Fibroblast of lung (primary cell): Measurements from ENCODE around the gene ZNF396. TPM values are rescaled to one million over a fixed set of nuclear protein-coding genes. Genes with fewer than 3 reads are reported as not detected.

Experiments
- DNase-seq, 2 donors: peaks; one replicate each; pipeline versions ENCODE4 v3.0.0 to v3.0.0-alpha.2; 2010; ENCODE audit warnings: low read depth in 2 of 2
- H2AFZ ChIP-seq: 2 replicates; pipeline ENCODE4 v1.5.1; 2012; ENCODE audit warnings: low read length, control low read depth, inconsistent platforms
- H3K27ac ChIP-seq: 2 replicates; pipeline ENCODE4 v1.5.1; 2011; ENCODE audit warnings: low read length, control low read depth; ENCODE audit not compliant: insufficient read depth
- H3K27me3 ChIP-seq: 2 replicates; pipeline ENCODE4 v1.5.1; 2011; ENCODE audit warnings: mild to moderate bottlenecking, low read length; ENCODE audit not compliant: control insufficient read depth, insufficient read depth
- H3K36me3 ChIP-seq: 2 replicates; pipeline ENCODE4 v1.5.1; 2011; ENCODE audit warnings: low read length; ENCODE audit not compliant: control insufficient read depth, insufficient read depth
- H3K4me1 ChIP-seq: 2 replicates; pipeline ENCODE4 v1.5.1; 2011; ENCODE audit warnings: low read length; ENCODE audit not compliant: control insufficient read depth, insufficient read depth; ENCODE audit errors: extremely low read depth
- H3K4me2 ChIP-seq: 2 replicates; pipeline ENCODE4 v1.5.1; 2011; ENCODE audit warnings: low read length, control low read depth; ENCODE audit not compliant: insufficient read depth; ENCODE audit errors: extremely low read depth
- H3K4me3 ChIP-seq, 4 experiments: fragments of 200-600 bp in 1 of 4; sonication (generic) in 1 of 4; replicated peaks in 1 of 4; 2 replicates each; pipeline ENCODE4 v1.5.1; 2011 to 2016; ENCODE audit warnings: low read length in 4 of 4, low read depth in 3 of 4, mild to moderate bottlenecking in 3 of 4, control low read depth in 2 of 4, inconsistent platforms in 1 of 4, mixed read lengths in 1 of 4; ENCODE audit not compliant: insufficient read depth in 1 of 4; ENCODE audit errors: control extremely low read depth in 1 of 4
- H3K79me2 ChIP-seq: 2 replicates; pipeline ENCODE4 v1.5.1; 2012; ENCODE audit warnings: mild to moderate bottlenecking, low read length, inconsistent platforms; ENCODE audit not compliant: control insufficient read depth, insufficient read depth
- H3K9ac ChIP-seq: 2 replicates; pipeline ENCODE4 v1.5.1; 2011; ENCODE audit warnings: mild to moderate bottlenecking, low read length, control low read depth; ENCODE audit not compliant: insufficient read depth
- H3K9me3 ChIP-seq: 2 replicates; pipeline ENCODE4 v1.5.1; 2012; ENCODE audit warnings: low read depth, low read length; ENCODE audit not compliant: control insufficient read depth, insufficient read depth
- H4K20me1 ChIP-seq: 2 replicates; pipeline ENCODE4 v1.5.1; 2011; ENCODE audit warnings: low read length; ENCODE audit not compliant: control insufficient read depth, insufficient read depth; ENCODE audit errors: extremely low read depth
- EZH2 ChIP-seq: IDR thresholded peaks from 2 replicates; pipeline ENCODE4 v1.5.1; 2012; ENCODE audit warnings: low read length, control low read depth, mild to moderate bottlenecking; ENCODE audit errors: missing control alignments
- polyA plus RNA-seq, 2 donors: library from polyadenylated mRNA; depleted of rRNA in 1 of 2; stranded (reverse) in 1 of 2; unstranded in 1 of 2; fragments of >200 nt; gene quantifications; 2 replicates each; pipeline ENCODE4 v1.2.1, GENCODE V29; 2011 to 2012; ENCODE audit warnings: missing spikeins in 1 of 2
- total RNA-seq: library from RNA; depleted of rRNA; stranded (reverse); fragments of >200 nt; gene quantifications from 2 replicates; pipeline ENCODE4 v1.2.1, GENCODE V29; 2014
- TF ChIP-seq, protein P1 (sequence below), 2 donors: IDR thresholded peaks in 1 of 2; conservative IDR thresholded peaks in 1 of 2; 1 replicate in 1 of 2; 2 replicates in 1 of 2; pipeline ENCODE4 v1.5.1; 2011 to 2012; ENCODE audit warnings: low read length in 2 of 2, control low read depth in 1 of 2, inconsistent platforms in 1 of 2, low read depth in 1 of 2, mild to moderate bottlenecking in 1 of 2

ZNF396 gene
- total and polyA plus RNA-seq, 2 donors (not counting 1 experiment from before 2014, with no cell fraction given), result 1.7 to 5.0 TPM

DNA sequence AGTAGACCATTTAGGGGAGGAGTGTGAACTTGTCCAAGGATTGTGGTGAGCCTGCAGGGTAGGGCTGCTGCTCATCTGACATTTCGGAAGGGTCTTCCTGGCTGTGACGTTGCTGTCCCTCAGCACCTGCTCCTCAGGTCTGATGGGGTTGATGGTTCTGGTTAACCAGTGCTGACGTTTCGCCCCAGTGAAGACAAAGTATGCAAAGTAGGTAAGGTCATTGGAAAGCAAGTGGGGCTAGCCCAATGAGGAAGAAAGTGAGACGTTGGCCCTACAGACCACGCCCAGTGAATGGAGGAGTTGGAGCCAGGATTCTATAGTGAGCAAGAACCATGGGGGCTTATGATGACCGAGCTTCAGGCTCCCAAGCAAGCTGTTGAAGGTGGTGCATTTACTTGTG, 33.4 kb upstream of the ZNF396 start:
- no peak overlapping the region for H3K4me3 ChIP-seq
- no peak overlapping the region for H3K27ac ChIP-seq
- H4K20me1 ChIP-seq, result no peaks in the 10 kb centered on the region
- peaks cover 2% of the 10 kb centered on the region for H3K27me3 ChIP-seq
- no peak overlapping the region for H3K4me2 ChIP-seq
- DNase-seq, result no peak
- no peaks in the 10 kb centered on the region for H3K36me3 ChIP-seq
- TF ChIP-seq, protein P1, sequence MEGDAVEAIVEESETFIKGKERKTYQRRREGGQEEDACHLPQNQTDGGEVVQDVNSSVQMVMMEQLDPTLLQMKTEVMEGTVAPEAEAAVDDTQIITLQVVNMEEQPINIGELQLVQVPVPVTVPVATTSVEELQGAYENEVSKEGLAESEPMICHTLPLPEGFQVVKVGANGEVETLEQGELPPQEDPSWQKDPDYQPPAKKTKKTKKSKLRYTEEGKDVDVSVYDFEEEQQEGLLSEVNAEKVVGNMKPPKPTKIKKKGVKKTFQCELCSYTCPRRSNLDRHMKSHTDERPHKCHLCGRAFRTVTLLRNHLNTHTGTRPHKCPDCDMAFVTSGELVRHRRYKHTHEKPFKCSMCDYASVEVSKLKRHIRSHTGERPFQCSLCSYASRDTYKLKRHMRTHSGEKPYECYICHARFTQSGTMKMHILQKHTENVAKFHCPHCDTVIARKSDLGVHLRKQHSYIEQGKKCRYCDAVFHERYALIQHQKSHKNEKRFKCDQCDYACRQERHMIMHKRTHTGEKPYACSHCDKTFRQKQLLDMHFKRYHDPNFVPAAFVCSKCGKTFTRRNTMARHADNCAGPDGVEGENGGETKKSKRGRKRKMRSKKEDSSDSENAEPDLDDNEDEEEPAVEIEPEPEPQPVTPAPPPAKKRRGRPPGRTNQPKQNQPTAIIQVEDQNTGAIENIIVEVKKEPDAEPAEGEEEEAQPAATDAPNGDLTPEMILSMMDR (conservative IDR thresholded peaks at IDR 0.05 in 1 of 2, IDR thresholded peaks at IDR 0.05 in 1 of 2; ENCODE audit: low read depth in 1 of 2, low read length in 2 of 2), result no peak
- TF ChIP-seq EZH2, result no peak
- no peak overlapping the region for H3K9ac ChIP-seq
- no peaks in the 10 kb centered on the region for H3K79me2 ChIP-seq
- no peak overlapping the region for H2AFZ ChIP-seq
- no peaks in the 10 kb centered on the region for H3K4me1 ChIP-seq
- H3K9me3 ChIP-seq, result no peaks in the 10 kb centered on the region

DNA sequence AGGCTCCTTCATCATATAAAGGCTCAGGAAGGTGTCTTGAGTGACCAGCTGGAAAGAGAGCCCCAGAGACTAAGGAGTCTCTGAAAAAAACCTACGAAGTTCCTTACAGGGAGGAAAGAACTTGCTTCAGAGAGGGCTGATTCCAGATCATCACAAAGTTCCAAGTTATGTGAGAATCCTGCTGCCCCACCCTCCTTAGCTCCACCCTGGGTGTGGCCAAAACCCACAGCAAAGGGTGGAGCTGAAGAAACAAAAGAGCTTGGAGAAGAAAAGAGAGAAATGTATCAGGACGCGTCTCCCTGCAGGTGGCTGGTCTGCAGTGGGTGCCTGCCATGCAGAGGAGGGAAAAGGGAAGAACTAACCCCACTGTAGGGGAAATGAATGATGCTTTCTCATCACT, 32.8 kb upstream of the ZNF396 start:
- no peak for DNase-seq
- Histone ChIP-seq H4K20me1 (no peaks in the 10 kb centered on the region), H3K79me2 (no peaks in the 10 kb centered on the region), H3K36me3 (no peaks in the 10 kb centered on the region), H3K4me2 (no peak overlapping the region), H3K9ac (no peak overlapping the region), H3K4me1 (no peaks in the 10 kb centered on the region), H3K9me3 (no peaks in the 10 kb centered on the region), H3K4me3 (no peak overlapping the region), H3K27ac (no peak overlapping the region), H2AFZ (no peak overlapping the region), H3K27me3 (peaks cover 2% of the 10 kb centered on the region)
- TF ChIP-seq, protein P1 (conservative IDR thresholded peaks at IDR 0.05 in 1 of 2, IDR thresholded peaks at IDR 0.05 in 1 of 2; ENCODE audit: low read depth in 1 of 2, low read length in 2 of 2), result no peak
- TF ChIP-seq EZH2, result no peak

DNA sequence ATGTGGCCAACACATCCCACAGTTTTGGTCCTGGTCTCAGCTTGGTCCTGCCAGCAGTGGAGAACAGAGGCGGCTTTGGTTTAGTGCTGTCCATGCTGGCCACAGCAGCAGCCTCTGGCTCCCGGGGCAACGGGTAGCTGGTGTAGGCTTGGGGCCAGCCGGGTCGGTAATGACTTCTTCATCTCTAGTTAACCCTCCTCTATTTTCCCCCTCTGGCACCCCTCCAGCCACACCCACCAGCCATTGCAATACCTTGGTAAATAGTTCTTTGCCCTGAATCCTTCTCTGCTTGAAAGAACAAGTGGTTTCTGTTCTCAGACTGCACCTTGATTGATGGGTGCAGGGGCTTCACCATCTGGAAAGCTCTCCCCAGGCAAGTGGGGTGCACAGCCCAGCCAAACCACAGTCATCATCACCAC, 31.7 kb upstream of the ZNF396 start:
- H3K4me3 ChIP-seq, result no peak overlapping the region
- H3K4me2 ChIP-seq, result no peak overlapping the region
- H3K36me3 ChIP-seq, result no peaks in the 10 kb centered on the region
- H3K27ac ChIP-seq, result no peak overlapping the region
- no peak overlapping the region for H2AFZ ChIP-seq
- H3K4me1 ChIP-seq, result no peaks in the 10 kb centered on the region
- H4K20me1 ChIP-seq, result no peaks in the 10 kb centered on the region
- DNase-seq, result no peak
- H3K9ac ChIP-seq, result no peak overlapping the region
- no peaks in the 10 kb centered on the region for H3K79me2 ChIP-seq
- peaks cover 2% of the 10 kb centered on the region for H3K27me3 ChIP-seq
- no peaks in the 10 kb centered on the region for H3K9me3 ChIP-seq
- no peak for TF ChIP-seq EZH2
- TF ChIP-seq, protein P1 (conservative IDR thresholded peaks at IDR 0.05 in 1 of 2, IDR thresholded peaks at IDR 0.05 in 1 of 2; ENCODE audit: low read depth in 1 of 2, low read length in 2 of 2), result no peak
